GM12801 (cell line): Measurements from ENCODE around the gene CLDN18.

ENCODE experiments used
- TF ChIP-seq, protein P1 (sequence below): IDR thresholded peaks from one replicate; pipeline ENCODE4 v1.5.1; 2011; ENCODE audit warnings: control low read depth; ENCODE audit not compliant: insufficient read length; ENCODE audit errors: extremely low read depth

The CLDN18 gene

DNA sequence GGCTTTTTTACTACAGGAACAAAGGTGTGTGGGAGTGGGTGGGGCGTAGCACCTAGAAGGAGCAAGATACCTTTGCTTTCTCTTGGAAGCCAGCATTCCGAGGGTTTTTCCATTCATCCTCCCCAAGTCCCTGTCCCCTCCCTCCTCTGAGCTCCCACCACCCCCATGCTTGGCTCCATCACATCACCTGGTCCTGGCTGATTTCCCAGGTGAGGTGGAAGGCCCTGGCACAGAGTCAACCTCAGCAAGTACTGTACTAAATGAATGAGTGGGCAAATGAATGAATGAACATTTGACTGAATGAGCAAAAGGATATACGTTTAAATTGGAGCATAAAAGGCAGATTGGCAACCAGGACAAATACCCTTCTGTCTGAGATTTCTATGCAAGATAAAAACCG is 60.0 kb downstream of the CLDN18 start:
- TF ChIP-seq, protein P1, sequence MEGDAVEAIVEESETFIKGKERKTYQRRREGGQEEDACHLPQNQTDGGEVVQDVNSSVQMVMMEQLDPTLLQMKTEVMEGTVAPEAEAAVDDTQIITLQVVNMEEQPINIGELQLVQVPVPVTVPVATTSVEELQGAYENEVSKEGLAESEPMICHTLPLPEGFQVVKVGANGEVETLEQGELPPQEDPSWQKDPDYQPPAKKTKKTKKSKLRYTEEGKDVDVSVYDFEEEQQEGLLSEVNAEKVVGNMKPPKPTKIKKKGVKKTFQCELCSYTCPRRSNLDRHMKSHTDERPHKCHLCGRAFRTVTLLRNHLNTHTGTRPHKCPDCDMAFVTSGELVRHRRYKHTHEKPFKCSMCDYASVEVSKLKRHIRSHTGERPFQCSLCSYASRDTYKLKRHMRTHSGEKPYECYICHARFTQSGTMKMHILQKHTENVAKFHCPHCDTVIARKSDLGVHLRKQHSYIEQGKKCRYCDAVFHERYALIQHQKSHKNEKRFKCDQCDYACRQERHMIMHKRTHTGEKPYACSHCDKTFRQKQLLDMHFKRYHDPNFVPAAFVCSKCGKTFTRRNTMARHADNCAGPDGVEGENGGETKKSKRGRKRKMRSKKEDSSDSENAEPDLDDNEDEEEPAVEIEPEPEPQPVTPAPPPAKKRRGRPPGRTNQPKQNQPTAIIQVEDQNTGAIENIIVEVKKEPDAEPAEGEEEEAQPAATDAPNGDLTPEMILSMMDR, result no peak

DNA sequence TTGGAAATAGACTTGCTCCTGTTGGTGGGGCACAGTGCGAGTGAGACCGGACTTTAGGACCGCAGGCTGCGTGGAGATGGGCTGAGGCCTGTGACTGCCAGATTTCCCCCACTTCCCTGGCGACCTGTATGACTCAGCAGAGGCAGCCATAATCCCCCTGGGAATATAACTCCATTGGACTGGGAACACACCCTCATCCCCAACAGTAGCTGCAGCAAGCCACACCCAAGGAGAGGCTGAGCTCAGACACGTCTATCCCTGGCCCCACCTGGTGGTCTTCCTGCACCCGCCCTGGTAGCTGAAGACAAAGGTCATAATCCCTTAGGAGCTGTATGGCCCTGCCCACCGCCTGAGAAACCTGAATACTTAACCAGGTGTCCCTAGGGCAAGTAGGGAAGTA is 62.8 kb downstream of the CLDN18 start:
- TF ChIP-seq, protein P1, result no peak

DNA sequence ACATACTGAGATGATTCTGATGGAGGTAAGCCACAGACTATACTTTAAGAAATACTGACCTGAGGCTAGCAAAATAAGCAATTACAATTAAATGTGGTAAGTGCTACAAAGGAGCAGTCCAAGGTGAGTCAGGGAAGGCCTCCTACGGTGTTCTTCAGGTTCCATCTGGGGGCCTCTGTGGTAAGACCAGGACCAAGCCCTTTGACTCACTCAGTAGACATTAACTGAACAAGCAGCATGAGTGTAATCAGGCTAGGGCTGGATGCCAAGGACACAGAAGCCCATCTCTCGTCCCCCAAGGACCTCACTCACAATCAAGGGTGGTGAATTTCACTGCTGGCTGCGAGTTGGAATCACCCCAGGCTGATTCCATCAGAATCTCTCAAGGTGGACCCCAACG is 68.1 kb downstream of the CLDN18 start:
- TF ChIP-seq, protein P1, result no peak

DNA sequence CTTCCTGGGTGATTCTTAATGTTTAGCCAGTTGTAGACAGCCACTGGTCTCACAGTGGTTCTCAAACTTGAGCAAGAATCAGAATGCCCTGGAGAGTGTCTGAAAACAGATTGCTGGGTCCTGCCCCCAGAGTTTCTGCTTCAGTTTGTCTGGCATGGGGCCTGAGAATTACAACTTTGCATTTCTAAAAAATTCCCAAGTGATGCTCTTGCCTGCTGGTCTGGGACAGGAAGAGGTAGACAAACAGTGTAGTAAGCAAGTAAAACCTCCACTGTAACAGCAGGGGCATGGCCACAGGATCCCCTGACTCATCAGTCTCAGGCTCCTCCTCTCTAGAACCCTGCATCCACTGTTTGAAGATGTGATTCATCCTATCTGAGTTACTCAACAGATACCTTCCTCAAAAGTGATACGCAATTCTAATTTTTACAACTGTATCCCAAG is 69.0 kb downstream of the CLDN18 start:
- TF ChIP-seq, protein P1, result no peak

- TF ChIP-seq, protein P1, result no peak
Observed at GRCh38 chr3:138079901-138080300, 69.9 kb downstream of the CLDN18 start.

DNA sequence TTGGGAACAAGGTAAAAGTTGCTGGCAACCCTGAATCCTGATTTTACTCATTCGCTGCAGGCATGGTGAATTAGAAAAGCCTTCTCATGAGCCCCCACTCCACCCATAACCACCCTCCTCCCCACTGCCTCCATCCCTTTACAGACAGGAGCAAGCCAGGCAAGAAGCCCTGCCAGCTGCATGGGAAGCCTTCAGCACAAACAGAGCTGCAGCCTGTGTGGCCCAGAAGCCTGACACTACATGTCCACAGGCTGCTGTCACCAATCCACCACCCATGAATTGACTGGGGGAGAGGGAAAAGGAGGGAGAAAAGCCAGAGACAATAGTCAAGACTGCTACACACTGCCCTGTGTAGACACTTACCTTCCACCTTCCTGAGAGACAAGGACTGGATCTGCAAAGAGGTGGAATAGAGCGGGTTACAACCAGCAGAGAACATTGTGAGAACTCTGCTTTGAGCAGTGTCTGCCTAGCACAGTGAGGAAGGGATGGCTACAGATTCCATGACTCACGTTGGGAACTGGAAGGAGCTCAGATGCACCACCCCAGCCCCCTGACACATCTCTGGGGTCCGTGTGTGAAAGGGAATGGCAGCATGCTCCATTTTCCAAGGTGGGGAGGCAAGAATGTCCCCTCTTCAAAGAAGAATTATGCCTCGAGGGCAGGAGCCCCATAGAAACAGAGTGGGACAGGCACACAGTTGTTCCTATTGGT is 71.6 kb downstream of the CLDN18 start:
- TF ChIP-seq, protein P1, result no peak

GRCh38 chr3:138082085-138082991 is 72.4 kb downstream of the CLDN18 start:
- TF ChIP-seq, protein P1, result no peak
